GM18520 (cell line): ENCODE results near the gene BPIFA1.

Experiments used
- ATAC-seq: cut with Tn5 transposase; IDR thresholded peaks from one replicate; pipeline ENCODE4 v1.9.1; 2021; ENCODE audit not compliant: unreplicated experiment

Gene BPIFA1

GRCh38 chr20:33239979-33240736 is 4.4 kb downstream of the BPIFA1 start:
- no peak for ATAC-seq

DNA sequence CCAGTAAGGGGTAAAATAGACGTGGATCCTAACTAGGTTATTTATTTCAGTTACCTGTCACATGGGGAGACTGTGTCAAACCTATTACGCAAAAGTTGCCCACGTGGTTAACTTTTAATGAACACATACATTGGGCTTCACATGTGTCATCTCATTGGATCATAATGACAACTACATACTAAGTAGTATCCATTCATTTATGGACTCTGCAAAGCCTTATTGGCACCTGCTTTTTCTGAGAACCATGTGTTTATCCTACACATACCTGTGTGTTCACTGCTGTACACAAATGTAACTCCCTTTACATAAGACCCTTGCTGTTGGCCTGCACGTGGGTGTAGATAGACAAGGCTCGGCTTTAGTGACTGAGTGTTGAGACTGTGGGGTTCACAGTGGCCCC is 5.1 kb downstream of the BPIFA1 start:
- no peak for ATAC-seq

- ATAC-seq: no peak
Measured at GRCh38 chr20:33242319-33243100, 6.7 kb downstream of the BPIFA1 start.

GRCh38 chr20:33246077-33246476 is 10.3 kb downstream of the BPIFA1 start:
- ATAC-seq: no peak

DNA sequence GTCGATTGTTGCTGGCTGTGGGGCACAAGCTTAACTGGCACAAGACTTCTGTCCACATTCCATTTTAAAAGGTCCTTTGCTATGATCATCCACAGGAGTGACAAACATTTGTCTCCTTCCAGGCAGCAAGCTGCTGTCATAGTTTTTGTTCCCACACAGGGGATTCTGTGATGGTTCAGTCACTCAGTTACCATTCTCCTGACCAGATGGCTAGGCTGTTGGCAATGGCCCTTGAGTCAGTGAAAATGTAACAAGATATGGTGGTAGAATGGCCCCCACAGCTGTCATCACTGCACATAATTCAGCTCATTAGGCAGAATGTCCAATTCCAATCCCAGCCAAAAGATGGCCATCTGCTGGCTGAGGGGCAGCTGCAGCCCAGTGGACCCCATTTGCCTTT is 13.7 kb downstream of the BPIFA1 start:
- no peak for ATAC-seq

DNA sequence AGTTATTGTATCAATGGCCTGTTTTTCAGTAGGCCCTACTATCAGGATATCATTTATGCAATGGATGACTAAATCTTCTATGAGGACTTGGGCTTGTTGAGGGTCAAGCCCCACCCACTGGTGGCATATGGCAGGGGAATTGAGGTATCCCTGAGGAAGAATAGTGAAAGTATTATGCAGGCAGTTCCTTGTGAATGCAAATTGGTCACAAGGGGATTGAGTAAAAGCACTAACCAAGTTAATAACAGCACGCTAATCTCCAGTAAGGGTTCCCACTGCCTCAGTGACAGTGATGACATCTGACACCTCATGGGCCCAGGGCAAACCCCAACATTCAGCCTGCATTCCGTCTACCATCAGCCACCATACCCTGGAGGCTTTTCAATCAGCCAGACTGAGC is 14.9 kb downstream of the BPIFA1 start:
- ATAC-seq: no peak

- no peak for ATAC-seq
Measured at GRCh38 chr20:33251496-33251895, 15.7 kb downstream of the BPIFA1 start.

DNA sequence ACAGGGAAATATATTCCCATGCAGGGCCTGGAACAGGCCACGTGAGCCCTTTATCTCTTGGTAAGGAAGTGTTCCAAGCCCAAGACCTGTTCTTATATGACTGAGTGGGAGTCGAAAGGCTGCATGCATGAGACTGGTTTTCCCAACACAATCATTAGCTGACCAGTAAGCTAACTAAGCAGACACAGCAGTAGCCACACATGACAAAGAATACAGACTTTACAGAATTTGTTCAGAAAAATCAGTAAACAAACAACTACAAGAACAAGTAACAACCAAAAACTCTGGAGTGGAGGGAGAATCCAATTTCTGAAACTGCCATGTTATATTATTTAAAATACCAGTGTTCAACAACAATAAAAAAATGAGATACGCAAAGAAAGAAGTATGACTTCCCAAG is 16.7 kb downstream of the BPIFA1 start:
- ATAC-seq: no peak

DNA sequence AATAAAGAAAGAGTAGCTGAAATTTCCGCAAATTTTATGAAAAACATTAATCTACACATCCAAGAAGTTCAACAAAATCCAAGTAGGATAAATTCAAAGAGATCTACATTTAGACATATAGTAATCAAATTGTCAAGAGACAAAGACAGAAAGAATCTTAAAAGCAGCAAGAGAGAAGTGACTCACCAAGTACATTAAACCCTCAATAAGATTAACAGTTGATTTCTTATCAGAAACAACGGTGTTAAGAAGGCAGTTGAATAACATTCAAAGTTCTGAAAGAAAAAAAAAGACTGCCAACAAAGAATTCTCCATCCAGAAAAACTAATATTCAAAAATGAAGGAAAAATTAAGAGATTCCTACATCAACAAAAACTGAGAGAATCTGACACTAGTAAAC is 19.2 kb downstream of the BPIFA1 start:
- no peak for ATAC-seq

DNA sequence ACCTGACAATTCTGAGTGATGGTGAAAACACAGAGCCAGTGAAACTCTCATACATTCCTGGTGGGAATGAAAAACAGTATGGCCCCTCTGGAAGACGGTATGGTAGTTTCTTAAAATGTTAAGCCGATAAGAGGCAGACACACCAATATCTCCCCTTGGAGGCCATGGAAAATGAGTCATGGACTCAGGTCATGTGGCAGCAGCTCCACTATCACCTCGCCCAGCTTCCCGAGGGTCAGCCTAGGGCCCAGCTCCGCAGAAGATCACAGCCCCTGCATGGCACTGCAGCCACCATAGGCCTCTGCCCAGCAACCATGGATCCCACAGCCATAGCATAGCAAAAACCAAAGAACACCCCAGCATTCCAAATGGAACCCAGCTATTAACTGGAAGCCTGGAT is 21.4 kb downstream of the BPIFA1 start:
- no peak for ATAC-seq

DNA sequence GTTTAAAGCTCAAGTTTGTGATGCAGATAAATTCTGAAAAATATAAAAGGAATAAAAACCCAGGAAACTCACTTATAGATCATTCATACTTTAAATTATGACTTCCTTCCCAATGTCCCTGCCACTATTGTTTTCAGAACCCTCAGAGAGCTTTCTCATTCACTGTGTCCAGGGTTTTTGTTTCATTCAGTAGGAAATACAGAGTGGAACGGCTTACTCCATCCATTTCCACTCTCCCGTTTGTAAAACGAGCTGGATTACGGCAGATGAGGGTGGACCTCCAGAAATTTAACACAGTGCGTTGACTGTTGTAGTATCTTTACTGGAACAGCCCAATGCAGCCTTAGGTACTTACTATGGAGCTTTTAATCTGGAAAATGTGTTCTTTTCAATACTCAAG is 23.6 kb downstream of the BPIFA1 start:
- ATAC-seq: no peak

DNA sequence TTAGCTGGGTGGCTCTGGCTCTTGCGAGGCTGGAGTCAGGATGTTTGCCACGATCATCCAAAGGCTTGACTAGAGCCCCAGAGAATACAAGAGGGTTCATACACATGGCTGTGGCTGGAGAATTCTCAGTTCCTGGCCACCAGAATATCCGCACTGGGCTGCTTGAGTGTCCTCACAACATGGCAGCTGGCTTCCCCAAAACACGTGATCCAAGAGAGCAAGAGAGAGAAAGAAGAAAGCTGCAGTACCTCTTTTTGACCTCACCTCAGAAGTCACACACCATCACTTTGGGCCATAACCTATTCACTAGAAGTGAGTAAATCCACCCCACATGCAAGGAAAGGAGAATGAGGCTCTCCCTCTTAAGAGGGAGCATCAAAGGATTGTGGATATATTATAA is 25.7 kb downstream of the BPIFA1 start:
- no peak for ATAC-seq

DNA sequence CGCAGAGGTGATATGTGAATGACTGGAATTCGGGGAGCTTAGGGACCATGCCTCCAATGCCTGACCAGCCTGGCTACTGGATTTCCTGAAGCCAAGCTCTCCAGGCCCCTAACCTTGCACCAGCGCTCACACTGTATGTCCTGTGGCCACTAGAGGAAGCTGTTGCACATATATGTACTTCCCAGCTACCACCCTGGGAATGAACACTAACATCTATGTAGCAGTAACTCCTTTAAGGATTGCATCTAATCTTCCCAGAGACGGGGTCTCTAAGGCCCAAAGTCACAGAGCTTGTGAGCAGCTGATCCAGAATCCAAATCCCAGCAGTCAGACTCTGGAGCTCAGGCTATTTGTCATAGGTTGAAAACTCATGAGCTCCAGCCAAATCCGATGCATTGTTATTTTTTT is 26.9 kb downstream of the BPIFA1 start:
- no peak for ATAC-seq

DNA sequence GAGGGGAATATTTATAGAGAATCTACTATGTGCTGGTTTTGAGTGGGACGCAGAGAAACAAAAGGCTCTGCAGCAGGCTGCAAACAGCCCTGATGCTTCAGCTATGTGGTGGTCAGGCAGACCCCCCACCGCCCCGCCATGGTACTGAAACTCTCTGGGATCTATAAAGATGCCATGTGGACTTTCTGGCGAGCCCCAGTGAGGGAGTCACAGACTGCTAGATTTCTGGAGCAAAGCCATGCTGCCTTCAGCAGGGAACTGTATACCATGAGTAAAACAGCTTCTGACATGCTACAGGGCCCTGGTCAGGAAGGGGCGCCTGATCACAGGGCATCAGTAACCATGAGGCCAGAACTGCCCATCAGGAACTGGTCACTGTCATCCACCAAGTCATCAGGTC is 28.0 kb downstream of the BPIFA1 start:
- ATAC-seq: no peak

DNA sequence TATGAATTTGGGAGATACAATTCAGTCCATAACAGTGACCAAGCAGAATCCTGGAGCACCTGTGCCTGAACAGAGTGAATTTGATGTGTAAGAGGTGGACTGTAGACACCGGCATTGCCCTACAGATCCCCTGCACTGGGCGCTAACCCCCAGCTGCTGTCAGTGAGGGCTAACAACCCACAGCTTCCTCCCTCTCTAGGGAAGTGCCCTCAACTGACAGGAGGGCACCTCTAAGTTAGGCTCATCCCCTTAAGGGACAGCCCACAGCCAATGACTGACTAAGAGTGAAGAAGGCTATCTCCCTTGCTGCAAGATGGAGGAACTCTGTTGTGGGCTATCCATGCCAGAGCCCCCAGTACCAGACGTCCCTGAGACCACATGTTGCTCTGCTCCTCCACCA is 31.9 kb downstream of the BPIFA1 start:
- ATAC-seq: no peak

DNA sequence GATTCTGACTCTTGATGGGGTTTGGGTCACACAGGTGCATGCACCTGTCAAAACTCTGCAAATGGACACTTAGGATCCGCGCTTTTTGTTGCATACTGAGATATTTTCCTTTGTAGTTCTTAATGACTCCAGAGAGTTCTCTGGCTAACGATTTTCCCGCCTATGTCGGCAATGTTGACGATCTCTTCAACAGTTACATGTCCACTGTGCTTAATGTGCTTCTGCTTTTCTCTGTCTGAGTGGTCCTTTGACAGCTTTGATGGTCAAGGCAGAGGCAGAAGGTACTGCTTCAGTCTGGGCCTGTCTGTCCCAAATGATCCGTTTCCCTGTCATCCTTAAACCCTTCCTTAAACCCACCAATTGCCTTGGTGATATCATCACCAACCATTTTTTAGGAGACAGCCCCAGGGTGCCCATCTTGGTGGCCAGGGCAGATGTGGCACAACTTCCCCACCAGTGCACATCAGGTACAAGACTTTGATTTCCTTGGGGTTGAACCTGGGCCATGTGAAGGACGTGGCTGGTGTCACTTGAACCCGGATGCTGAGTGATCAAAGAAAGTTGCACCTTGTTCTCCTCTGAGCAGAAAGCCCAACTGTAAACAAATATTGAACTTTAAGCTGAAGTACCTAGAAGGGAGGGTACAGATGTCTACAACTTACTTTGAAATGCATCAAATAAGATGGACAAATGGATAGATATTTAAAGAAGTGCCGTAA is 36.5 kb downstream of the BPIFA1 start:
- ATAC-seq: no peak

- no peak for ATAC-seq
Measured at GRCh38 chr20:33273117-33273851, 37.5 kb downstream of the BPIFA1 start.

DNA sequence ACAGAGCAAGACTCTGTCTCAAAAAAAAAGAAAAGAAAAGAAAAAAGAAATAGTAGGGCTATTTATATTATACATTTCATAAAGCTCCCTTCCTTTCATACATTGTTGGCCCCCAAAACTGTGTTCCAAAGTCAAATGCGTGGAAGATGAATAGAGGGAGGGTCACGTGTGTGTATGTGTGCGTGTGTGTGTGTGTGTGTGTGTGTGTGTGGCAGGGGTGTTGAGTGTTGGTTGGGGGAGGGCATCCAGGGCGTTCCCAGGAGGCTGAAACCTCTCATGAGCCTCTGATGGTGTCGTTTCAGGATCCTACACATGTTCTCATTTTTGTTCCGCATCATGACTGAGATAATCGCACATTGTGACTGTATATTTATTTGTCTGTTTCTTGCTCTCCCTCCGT is 39.4 kb downstream of the BPIFA1 start:
- ATAC-seq: no peak

GRCh38 chr20:33275871-33276270 is 40.1 kb downstream of the BPIFA1 start:
- no peak for ATAC-seq

DNA sequence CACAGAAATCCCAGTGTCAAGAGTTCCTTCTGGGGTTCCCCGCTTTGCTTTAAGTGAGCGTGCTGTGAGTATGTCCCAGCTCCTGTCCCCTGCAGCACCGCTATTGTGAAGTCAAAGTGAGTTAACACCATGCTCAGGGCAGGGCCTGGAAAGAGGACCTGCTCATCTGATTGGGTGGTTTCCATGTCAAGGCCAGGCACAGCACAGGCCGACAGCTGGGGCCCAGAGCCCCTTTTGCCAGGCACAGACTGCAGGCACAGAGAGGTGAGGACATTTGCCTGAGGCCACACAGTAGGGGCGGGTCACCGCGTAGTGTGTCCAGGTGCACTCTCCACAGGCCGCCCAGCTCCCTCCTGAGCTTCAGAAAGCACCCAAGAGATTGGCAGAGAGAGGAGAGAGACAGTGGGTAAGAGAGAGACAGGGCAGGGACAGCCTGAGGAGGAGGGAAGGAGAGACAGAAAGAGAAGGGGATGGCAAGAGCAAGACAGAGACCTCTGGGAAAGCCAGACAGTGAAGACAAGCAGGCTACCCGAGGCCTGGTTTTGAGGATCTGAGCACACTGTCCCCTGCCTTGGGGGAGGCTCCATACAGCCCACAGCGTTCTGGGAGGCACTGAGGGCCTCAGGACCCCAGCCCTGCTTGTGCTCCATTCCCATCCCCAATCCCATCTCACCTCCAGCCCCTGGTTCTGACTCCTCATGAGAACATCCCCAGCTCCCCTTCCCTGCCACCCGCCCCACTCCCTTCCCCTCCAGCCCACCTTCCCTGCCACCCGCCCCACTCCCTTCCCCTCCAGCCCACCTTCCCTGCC is 40.7 kb downstream of the BPIFA1 start:
- no peak for ATAC-seq
